ENCODE data around the gene PRG2. TPM values are rescaled to one million over a fixed set of nuclear protein-coding genes. Genes with fewer than 3 reads are reported as not detected.

The PRG2 gene
- total RNA-seq, 1 experiment from 2014 or later = not detected

GRCh38 chr11:57357310-57357709 lies 33.1 kb downstream of the PRG2 start:
- H3K27ac ChIP-seq (ENCODE audit: low read length) = no peak overlapping the region
- H3K9me3 ChIP-seq (ENCODE audit: low read length) = no peaks in the 10 kb centered on the region
- H4K20me1 ChIP-seq (ENCODE audit: insufficient read depth, low read depth, low read length) = no peaks in the 10 kb centered on the region
- no peaks in the 10 kb centered on the region for H3K4me1 ChIP-seq (ENCODE audit: low read length)
- no peak overlapping the region for H3K4me3 ChIP-seq (ENCODE audit: low read length)
- no peak overlapping the region for H3K4me2 ChIP-seq (ENCODE audit: low read depth, low read length, poor library complexity, severe bottlenecking)
- no peak for DNase-seq
- H3K79me2 ChIP-seq (ENCODE audit: low read length) = no peaks in the 10 kb centered on the region
- no peaks in the 10 kb centered on the region for H3K9me2 ChIP-seq (replicated peaks; ENCODE audit: insufficient read depth, low read length)
- no peak overlapping the region for H3K9ac ChIP-seq (ENCODE audit: low read length)
- no peaks in the 10 kb centered on the region for H3K36me3 ChIP-seq (ENCODE audit: insufficient read depth, low read length)
- no peaks in the 10 kb centered on the region for H3K27me3 ChIP-seq (ENCODE audit: low read length)
- H2AFZ ChIP-seq (ENCODE audit: low read length) = no peak overlapping the region

- Histone ChIP-seq H2AFZ (ENCODE audit: low read length) (no peak overlapping the region), H3K27ac (ENCODE audit: low read length) (no peak overlapping the region), H3K27me3 (ENCODE audit: low read length) (no peaks in the 10 kb centered on the region), H3K4me2 (ENCODE audit: low read depth, low read length, poor library complexity, severe bottlenecking) (no peak overlapping the region), H3K9ac (ENCODE audit: low read length) (no peak overlapping the region), H3K79me2 (ENCODE audit: low read length) (no peaks in the 10 kb centered on the region), H3K4me1 (ENCODE audit: low read length) (no peaks in the 10 kb centered on the region), H3K9me2 (replicated peaks; ENCODE audit: insufficient read depth, low read length) (no peaks in the 10 kb centered on the region), H4K20me1 (ENCODE audit: insufficient read depth, low read depth, low read length) (no peaks in the 10 kb centered on the region), H3K4me3 (ENCODE audit: low read length) (no peak overlapping the region), H3K36me3 (ENCODE audit: insufficient read depth, low read length) (no peaks in the 10 kb centered on the region), H3K9me3 (ENCODE audit: low read length) (no peaks in the 10 kb centered on the region)
- DNase-seq = no peak
Measured at GRCh38 chr11:57356268-57356667, 34.2 kb downstream of the PRG2 start.

DNA sequence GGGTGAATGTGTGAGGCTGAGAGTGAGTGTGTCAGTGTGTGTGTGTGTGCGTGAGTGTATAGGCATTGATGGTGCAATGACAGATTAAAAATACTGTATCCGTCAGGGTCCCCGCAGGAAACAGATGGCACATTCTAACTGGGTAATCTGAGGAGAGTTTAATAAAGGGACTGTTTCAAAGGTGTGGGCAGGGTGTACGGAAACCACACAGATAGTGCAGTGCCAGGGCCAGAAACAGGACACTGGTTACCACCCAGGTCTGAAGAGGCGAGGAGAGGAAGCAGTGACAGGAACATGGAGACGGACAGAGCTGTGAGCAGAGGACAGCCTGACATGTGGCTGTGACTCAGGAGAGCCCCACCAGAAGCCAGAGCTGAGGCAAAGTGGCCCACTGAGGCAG lies 35.8 kb downstream of the PRG2 start:
- no peaks in the 10 kb centered on the region for H3K4me1 ChIP-seq (ENCODE audit: low read length)
- no peak overlapping the region for H3K27ac ChIP-seq (ENCODE audit: low read length)
- no peaks in the 10 kb centered on the region for H3K9me3 ChIP-seq (ENCODE audit: low read length)
- H3K27me3 ChIP-seq (ENCODE audit: low read length) = no peaks in the 10 kb centered on the region
- H3K79me2 ChIP-seq (ENCODE audit: low read length) = no peaks in the 10 kb centered on the region
- H3K4me2 ChIP-seq (ENCODE audit: low read depth, low read length, poor library complexity, severe bottlenecking) = no peak overlapping the region
- H3K4me3 ChIP-seq (ENCODE audit: low read length) = no peak overlapping the region
- H3K9ac ChIP-seq (ENCODE audit: low read length) = no peak overlapping the region
- no peak for DNase-seq
- no peaks in the 10 kb centered on the region for H4K20me1 ChIP-seq (ENCODE audit: insufficient read depth, low read depth, low read length)
- no peaks in the 10 kb centered on the region for H3K9me2 ChIP-seq (replicated peaks; ENCODE audit: insufficient read depth, low read length)
- H2AFZ ChIP-seq (ENCODE audit: low read length) = no peak overlapping the region
- H3K36me3 ChIP-seq (ENCODE audit: insufficient read depth, low read length) = no peaks in the 10 kb centered on the region

DNA sequence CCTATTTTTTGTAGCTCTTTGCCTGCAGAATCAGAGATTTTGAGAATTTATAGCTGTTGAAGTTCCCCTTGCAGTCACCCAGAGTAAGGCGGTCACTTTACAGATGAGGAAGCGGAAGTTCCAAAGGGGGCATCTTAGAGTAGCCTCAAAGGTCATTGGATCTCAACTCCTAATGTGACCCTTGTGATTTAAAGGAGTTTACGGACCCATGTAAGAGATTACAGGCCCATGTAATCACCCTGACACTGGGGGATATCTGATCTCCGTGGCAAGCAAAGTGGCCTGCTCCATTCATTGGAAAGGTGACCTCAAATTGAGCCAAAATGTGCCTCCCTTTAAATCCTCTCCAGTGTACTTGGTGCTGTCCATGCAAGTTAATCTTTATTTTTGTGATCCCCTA lies 36.6 kb downstream of the PRG2 start:
- no peak overlapping the region for H3K4me3 ChIP-seq (ENCODE audit: low read length)
- no peaks in the 10 kb centered on the region for H3K9me2 ChIP-seq (replicated peaks; ENCODE audit: insufficient read depth, low read length)
- no peaks in the 10 kb centered on the region for H4K20me1 ChIP-seq (ENCODE audit: insufficient read depth, low read depth, low read length)
- no peaks in the 10 kb centered on the region for H3K79me2 ChIP-seq (ENCODE audit: low read length)
- H3K4me2 ChIP-seq (ENCODE audit: low read depth, low read length, poor library complexity, severe bottlenecking) = no peak overlapping the region
- DNase-seq = no peak
- no peak overlapping the region for H2AFZ ChIP-seq (ENCODE audit: low read length)
- H3K27ac ChIP-seq (ENCODE audit: low read length) = no peak overlapping the region
- H3K27me3 ChIP-seq (ENCODE audit: low read length) = no peaks in the 10 kb centered on the region
- no peak overlapping the region for H3K9ac ChIP-seq (ENCODE audit: low read length)
- no peaks in the 10 kb centered on the region for H3K4me1 ChIP-seq (ENCODE audit: low read length)
- no peaks in the 10 kb centered on the region for H3K36me3 ChIP-seq (ENCODE audit: insufficient read depth, low read length)
- H3K9me3 ChIP-seq (ENCODE audit: low read length) = no peaks in the 10 kb centered on the region

DNA sequence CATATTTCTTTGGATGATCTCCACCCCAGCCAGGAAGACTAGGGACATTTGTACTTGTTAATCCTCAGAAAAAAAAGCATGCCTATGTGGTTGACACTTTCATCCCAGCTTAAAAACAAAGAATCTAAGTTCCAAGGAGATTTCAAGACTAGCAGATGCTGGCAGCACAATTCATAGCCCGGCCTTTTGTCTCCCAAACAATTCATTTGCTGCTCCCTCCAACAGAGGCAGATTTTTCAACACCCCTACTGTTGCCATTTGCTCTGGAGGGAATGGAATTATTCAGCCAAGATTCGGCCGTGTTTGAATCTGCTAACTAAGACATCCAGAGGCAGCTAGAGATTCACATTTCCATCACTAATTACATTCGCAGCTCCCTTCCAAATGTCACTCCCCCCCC lies 37.0 kb downstream of the PRG2 start:
- H3K4me1 ChIP-seq (ENCODE audit: low read length) = no peaks in the 10 kb centered on the region
- H2AFZ ChIP-seq (ENCODE audit: low read length) = no peak overlapping the region
- no peaks in the 10 kb centered on the region for H3K27me3 ChIP-seq (ENCODE audit: low read length)
- no peaks in the 10 kb centered on the region for H3K36me3 ChIP-seq (ENCODE audit: insufficient read depth, low read length)
- DNase-seq = no peak
- no peak overlapping the region for H3K27ac ChIP-seq (ENCODE audit: low read length)
- H3K4me3 ChIP-seq (ENCODE audit: low read length) = no peak overlapping the region
- H3K9me2 ChIP-seq (replicated peaks; ENCODE audit: insufficient read depth, low read length) = no peaks in the 10 kb centered on the region
- H3K4me2 ChIP-seq (ENCODE audit: low read depth, low read length, poor library complexity, severe bottlenecking) = no peak overlapping the region
- H4K20me1 ChIP-seq (ENCODE audit: insufficient read depth, low read depth, low read length) = no peaks in the 10 kb centered on the region
- no peaks in the 10 kb centered on the region for H3K9me3 ChIP-seq (ENCODE audit: low read length)
- H3K79me2 ChIP-seq (ENCODE audit: low read length) = no peaks in the 10 kb centered on the region
- no peak overlapping the region for H3K9ac ChIP-seq (ENCODE audit: low read length)

DNA sequence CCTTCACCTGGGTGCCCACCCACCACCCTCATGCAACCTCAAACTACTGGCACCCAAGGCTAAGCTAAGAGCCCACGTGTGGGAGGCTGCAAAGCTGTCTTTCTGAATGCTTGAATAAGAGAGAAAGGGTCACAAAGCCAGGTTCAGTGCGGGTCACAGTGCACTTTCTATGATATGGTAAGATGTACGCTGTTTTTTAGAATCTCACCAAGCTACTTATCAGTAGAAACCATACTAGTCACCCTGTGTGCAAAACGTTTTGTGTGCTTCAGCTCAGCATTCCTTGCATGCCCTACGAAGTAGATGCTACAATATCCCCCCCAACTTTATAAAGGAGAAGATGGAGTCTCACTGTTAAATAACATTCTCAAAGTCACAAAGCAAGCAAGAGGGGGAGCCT lies 37.4 kb downstream of the PRG2 start:
- no peak overlapping the region for H3K4me3 ChIP-seq (ENCODE audit: low read length)
- H3K9me2 ChIP-seq (replicated peaks; ENCODE audit: insufficient read depth, low read length) = no peaks in the 10 kb centered on the region
- H3K9ac ChIP-seq (ENCODE audit: low read length) = no peak overlapping the region
- no peak overlapping the region for H3K27ac ChIP-seq (ENCODE audit: low read length)
- no peaks in the 10 kb centered on the region for H3K36me3 ChIP-seq (ENCODE audit: insufficient read depth, low read length)
- H3K4me1 ChIP-seq (ENCODE audit: low read length) = no peaks in the 10 kb centered on the region
- no peaks in the 10 kb centered on the region for H3K27me3 ChIP-seq (ENCODE audit: low read length)
- no peak overlapping the region for H2AFZ ChIP-seq (ENCODE audit: low read length)
- H3K79me2 ChIP-seq (ENCODE audit: low read length) = no peaks in the 10 kb centered on the region
- no peak overlapping the region for H3K4me2 ChIP-seq (ENCODE audit: low read depth, low read length, poor library complexity, severe bottlenecking)
- H3K9me3 ChIP-seq (ENCODE audit: low read length) = no peaks in the 10 kb centered on the region
- no peak for DNase-seq
- no peaks in the 10 kb centered on the region for H4K20me1 ChIP-seq (ENCODE audit: insufficient read depth, low read depth, low read length)

DNA sequence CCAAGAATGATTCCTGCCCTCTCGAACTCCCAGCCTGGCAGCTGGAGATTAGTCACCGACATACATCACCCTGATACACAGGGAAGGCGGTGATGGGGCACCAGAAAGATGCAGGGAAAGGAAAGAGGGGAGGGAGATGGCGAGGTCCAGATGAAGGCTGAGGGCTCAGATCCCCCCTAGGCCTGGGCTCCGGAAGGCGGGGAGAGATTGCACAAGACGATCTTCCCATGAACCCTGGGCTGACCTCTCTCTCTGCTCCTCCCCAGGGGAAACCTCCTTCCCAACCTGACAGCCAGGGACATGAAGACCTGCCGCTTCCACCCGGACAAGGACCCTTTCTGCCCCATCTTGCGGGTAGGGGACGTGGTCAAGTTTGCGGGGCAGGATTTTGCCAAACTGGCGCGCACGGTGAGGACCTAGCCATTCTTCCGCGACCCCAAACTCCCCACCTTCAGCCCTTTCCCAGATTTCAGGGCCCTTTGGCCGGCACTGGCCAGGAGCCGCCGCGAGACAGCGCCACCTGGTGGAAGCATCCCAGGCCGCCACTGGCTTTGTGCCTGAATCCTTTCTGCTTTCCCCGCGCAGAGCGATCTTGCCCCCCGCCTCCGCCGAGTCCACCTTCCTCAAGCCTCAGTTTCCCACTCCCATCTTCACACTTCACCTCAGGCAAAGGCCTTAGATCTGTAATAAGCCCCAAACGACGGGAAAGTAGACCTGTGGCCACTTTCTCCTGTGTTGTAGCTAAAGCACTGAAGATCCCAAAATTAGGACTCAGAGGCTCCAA lies 40.8 kb downstream of the PRG2 start:
- H3K4me1 ChIP-seq (ENCODE audit: low read length) = 0 out of 2 replicates have a peak, but pooled peaks cover 2% of the 10 kb centered on the region
- H4K20me1 ChIP-seq (ENCODE audit: insufficient read depth, low read depth, low read length) = no peaks in the 10 kb centered on the region
- no peak overlapping the region for H3K27ac ChIP-seq (ENCODE audit: low read length)
- no peak overlapping the region for H2AFZ ChIP-seq (ENCODE audit: low read length)
- H3K27me3 ChIP-seq (ENCODE audit: low read length) = no peaks in the 10 kb centered on the region
- no peak overlapping the region for H3K9ac ChIP-seq (ENCODE audit: low read length)
- H3K36me3 ChIP-seq (ENCODE audit: insufficient read depth, low read length) = no peaks in the 10 kb centered on the region
- no peaks in the 10 kb centered on the region for H3K9me2 ChIP-seq (replicated peaks; ENCODE audit: insufficient read depth, low read length)
- H3K4me3 ChIP-seq (ENCODE audit: low read length) = no peak overlapping the region
- H3K9me3 ChIP-seq (ENCODE audit: low read length) = no peaks in the 10 kb centered on the region
- H3K4me2 ChIP-seq (ENCODE audit: low read depth, low read length, poor library complexity, severe bottlenecking) = no peak overlapping the region
- peak; percentile 81 for DNase-seq
- no peaks in the 10 kb centered on the region for H3K79me2 ChIP-seq (ENCODE audit: low read length)

GRCh38 chr11:57348636-57349313 lies 41.7 kb downstream of the PRG2 start:
- no peak for DNase-seq
- H3K27ac ChIP-seq (ENCODE audit: low read length) = no peak overlapping the region

More at GRCh38 chr11:57348636-57349313, 41.7 kb downstream of the PRG2 start:
- Histone ChIP-seq H3K9me2 (replicated peaks; ENCODE audit: insufficient read depth, low read length) (no peaks in the 10 kb centered on the region), H3K27me3 (ENCODE audit: low read length) (no peaks in the 10 kb centered on the region), H3K4me1 (ENCODE audit: low read length) (0 out of 2 replicates have a peak, but pooled peaks cover 2% of the 10 kb centered on the region), H3K9me3 (ENCODE audit: low read length) (no peaks in the 10 kb centered on the region), H3K9ac (ENCODE audit: low read length) (no peak overlapping the region), H2AFZ (ENCODE audit: low read length) (no peak overlapping the region), H3K36me3 (ENCODE audit: insufficient read depth, low read length) (no peaks in the 10 kb centered on the region), H4K20me1 (ENCODE audit: insufficient read depth, low read depth, low read length) (no peaks in the 10 kb centered on the region), H3K4me2 (ENCODE audit: low read depth, low read length, poor library complexity, severe bottlenecking) (no peak overlapping the region), H3K4me3 (ENCODE audit: low read length) (no peak overlapping the region), H3K79me2 (ENCODE audit: low read length) (no peaks in the 10 kb centered on the region)
